Glomerular endothelial cell (primary cell): ENCODE data around the gene PDE6H. TPM values are rescaled to one million over a fixed set of nuclear protein-coding genes. Genes with fewer than 3 reads are reported as not detected.

Experiments used
- DNase-seq: peaks from one replicate; pipeline ENCODE4 v3.0.0-alpha.2; 2011; ENCODE audit warnings: low read depth, low spot score; ENCODE audit errors: extremely low read depth
- total RNA-seq: library from RNA; depleted of rRNA; stranded (reverse); fragments of >200 nt; gene quantifications from 2 replicates; pipeline ENCODE4 v1.2.3, GENCODE V29; 2015

Gene PDE6H
- total RNA-seq = not detected in 2 replicates

DNA sequence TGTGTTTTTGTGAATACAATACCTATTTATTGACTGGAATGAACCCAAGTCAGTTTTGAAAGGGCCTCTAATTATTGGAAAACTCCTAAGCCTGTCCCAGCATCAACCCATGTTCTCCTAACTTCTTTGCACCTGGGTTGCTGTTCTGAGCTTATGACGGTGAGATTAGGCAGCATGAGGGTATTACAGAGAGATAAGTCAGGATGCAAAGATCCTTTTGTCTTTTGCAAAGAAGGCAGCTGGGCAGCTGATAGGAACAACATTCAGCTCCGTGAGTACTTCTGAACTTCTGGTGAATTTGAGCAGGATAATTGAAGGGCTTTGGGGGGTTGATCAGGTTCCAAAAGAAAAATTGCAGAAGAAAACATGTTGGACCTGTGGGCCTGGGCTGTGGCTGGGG lies at the start of gene PDE6H:
TSS of gene PDE6H (plus strand) at position 227 of the 400 bp plus-strand sequence. CDS start 4,971 bp downstream, outside the sequence.
- no peak for DNase-seq

DNA sequence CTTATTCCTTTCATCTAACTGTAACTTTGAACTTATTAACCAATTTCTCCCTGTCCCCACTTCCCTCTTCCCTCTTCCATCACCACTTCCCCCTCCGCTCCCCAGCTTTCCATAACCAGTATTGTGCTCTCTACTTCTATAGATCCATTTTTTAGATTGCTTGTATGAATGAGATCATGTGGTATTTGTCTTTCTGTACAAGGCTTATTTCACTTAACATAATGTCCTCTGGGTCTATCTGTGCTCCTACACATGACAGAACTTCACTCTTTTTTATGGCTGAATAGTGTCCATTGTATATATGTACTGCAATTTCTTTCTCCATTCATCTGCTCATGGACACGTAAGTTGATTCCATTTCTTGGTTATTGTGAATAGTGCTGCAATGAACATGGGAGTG lies 48.9 kb upstream of the PDE6H start:
- DNase-seq = no peak

DNA sequence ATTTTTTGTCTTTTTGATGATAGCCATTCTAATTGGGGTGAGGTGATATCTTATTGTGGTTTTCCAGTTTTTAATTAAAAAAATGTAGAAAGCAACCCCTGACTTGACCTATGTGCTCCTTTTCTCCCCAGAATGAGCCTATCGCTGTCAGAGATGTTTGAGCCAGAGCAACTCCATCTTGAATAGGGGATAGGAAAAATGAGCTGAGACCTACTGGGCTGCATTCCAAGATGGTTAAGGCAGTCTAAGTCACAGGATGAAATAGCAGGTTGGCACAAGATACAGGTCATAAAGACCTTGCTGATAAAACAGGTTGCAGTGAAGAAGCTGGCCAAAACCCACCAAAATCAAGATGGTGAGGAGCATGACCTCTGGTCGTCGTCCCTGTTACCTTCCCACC lies 48.3 kb upstream of the PDE6H start:
- no peak for DNase-seq

DNA sequence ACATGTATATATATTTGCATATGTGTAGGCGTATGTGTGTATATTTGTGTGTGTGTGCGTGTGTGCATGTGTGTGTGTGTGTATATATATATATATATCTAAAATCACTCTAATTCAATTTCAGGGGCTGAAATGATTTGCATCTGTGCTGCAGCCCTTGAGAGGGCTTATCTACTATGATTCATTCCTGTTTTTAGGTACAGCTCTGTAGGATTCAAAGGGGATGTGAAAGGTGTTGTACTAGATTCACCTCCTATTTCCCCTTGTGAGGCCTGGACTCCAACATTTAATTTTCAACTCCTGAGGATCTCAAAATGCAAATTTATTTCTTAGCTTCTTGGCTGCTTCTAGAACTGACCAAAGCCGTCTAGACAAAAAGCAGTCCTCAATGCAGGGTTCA lies 45.6 kb upstream of the PDE6H start:
- DNase-seq = no peak

DNA sequence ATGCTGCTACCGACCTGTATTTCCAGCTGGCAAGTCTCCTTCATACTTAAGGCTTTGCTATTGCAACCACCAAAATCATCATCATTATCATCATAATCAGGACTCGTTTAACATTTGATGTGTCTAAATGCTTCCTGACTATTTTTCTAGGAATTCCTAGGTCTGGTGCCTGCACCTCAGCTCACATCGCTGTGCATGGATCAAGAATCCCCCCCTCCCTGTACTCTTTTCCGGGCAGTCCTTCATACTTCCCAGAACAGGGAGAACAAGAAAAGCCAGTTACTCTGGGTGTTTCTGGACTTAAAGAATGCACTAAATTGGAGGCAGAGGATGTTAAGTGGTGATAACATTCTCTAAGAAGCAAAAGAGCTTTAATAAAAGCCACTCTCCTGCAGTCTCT lies 43.9 kb upstream of the PDE6H start:
- DNase-seq = no peak

DNA sequence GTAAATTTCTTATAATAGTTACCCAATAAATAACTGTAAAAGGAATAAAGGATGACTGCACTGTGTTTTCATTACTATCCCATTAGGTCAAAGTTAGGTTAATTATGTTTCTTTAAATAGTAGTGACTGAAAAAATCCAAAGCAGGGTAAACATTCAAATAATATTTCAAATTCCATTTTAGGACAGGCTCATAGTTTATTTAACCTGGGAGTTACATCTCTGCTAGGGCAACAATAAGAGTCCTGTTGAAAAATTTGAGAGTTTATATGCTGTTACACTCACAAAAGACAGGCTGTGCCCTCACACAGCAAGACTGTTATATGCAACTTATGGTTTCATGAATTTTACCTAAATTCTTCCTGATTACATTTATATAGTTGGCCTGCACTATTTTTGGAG lies 42.5 kb upstream of the PDE6H start:
- DNase-seq = no peak

DNA sequence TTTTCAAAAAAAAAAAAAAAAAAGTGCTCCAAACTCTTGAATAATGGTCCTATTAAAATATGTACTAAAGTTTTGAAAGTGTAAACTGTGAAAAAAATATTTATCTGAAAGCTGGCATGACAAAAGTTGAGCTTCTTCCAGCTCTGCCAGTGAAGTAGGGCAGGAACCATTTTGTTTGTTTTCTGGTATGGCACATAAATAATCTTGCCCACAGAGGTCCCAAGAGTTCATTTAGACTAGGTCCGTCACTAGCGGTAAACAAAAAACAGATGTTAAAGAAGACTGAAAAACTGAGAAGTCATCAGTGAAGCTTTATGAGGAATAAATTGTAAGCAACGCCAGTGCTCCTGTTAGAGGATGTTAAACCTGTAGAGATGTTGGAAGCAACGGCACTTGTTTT lies 41.5 kb upstream of the PDE6H start:
- DNase-seq = no peak

DNA sequence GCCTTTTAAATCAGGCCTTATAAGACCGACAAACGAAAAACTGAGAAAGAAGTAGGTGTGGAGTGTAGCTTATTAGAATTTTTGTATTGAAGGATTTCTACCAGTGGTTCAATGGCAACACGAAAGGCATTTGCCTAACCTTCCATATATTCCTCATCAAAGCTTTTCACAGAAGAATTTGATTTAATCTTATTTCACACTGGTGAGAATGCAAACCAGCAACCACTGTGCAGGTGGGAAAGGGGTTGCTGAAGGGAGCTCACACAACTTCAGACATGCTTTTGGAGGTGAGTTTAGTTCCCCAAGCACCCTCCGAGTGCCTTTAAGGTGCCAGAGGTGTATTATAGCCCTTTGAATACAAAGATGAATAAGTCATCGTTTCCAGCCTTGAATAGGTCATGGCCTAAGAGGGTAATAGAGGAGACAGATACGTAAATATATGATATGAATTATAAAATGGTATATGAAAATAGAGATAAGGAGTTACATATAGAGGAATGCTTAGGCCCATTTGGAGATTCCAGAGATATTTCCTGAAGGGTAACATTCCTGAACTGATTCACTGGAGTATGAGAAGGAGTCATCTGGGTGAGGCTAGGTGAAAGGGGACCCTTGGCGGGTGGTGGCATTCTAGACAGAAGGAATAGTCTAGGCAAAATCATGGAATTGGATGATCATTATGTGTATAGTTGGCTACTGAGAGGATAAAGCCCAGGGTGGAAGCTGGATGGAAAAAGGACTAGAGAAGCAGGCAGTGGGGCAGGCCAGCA lies 40.9 kb upstream of the PDE6H start:
- no peak for DNase-seq

DNA sequence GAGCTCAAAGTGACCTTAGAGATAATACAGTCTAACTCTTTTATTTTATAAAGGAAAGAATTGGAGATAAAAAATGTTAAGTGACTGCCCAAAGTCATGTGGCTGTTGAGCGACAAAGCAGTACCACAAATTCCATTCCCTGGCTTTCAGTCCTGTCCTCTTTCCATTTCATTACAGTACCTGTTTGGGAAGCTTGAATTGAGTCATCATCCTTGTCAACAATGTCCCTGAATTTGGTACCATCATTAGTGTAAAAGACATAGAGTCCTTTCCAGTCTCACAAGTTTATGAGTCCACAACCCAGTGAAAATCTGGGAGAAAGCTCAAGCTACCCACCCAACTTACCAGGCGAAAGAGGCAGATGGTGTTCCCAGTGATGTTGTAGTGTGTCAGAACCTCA lies 38.3 kb upstream of the PDE6H start:
- no peak for DNase-seq

DNA sequence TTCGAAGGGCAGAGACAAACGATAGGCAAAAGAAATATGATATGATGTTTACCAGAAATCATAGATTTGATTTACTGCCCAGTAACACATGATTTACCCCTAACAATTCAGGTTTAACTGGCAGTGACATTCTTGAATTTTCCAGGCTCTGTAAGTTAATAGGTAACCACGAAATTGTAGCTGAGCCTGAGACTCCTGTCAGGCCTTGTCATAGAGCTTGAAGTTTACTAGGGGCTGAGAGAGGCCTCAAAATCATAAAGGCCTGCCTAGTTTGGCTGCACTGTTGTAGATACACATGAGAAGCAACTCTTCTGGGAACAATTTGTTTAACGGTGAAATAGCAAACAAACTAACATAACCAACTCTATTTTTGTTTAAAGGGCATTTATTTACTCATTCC lies 37.8 kb upstream of the PDE6H start:
- no peak for DNase-seq

DNA sequence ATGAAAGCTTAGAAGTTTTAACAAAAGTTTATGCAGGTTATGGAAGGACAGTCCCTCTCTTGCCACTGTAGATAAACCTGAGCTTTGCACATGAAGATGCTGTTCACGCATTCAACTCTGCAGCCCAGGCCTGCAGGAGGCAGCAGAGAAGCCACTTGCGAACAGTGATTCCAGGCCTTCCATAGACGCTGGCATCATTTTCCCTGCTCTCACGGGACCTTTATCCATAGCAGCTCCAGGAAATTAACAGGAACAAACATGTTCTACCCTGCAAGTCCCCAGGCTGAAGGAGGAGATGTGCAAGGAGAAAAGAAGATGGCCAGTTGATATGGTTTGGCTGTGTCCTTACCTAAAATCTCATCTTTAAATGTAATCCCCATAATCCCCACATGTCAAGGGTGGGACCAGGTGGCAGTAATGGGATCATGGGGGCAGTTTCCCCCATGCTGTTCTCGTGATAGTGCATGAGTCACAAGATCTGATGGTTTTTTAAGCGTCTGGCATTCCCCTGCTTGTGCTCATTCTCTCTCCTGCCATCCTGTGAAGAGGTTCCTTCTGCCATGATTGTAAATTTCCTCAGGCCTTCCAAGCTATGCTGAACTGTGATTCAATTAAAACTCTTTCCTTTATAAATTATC lies 36.5 kb upstream of the PDE6H start:
- no peak for DNase-seq

DNA sequence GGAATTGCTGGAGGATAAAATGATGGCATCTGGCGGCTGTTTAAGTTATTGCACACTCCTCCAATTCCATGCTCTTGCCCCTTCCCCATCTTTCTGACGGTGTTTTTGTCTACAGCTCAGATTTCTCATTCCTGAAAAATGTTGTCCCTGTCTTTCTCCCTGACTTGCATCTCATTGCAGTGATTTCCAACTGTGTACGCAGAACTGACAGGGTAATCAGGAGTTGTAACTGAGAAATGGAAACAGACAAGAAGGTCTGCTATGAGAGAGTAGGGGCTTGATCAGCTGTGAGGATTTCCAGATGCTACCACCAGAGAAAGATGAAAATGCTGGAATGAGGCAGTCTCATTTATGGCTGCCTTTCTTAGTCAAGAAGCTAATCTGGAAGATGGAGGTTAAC lies 35.8 kb upstream of the PDE6H start:
- no peak for DNase-seq

DNA sequence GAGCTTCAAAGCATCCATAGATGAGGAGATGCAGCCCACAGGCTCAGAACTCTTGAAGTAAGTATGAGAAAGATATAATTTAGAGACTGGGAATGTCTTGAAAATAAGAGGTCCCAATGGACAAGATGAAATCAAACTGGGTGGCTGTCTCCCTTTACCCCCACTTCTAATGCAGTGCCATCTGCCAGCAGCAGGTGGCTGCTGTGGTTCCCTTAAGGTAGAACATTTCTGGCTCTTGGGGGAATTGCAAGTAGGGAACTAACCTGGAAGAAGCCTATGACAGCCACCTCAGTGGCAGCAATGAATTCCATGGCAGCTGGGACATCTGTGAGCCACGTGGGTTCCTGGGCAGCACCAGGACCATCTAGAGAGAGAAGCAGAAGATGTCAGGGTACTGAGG lies 35.2 kb upstream of the PDE6H start:
- DNase-seq = no peak

DNA sequence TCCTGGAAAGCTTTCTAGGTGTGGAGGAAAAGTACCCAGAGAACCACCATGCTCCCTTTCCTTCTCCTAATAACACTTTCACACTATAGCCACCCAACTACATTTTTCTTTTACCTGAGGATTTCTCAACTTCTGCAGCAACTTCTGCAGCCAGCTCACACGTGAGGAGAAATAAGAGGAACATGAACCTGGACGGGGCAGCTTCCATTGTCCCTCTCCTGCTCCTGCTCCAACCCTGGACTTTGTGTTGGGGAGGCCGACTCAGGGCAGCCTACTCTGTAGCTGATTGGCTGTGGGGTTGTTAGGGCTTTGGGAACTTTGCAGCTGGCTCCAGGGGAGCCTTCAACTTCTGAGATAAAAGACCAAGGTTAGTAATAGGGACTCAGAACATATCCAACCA lies 34.5 kb upstream of the PDE6H start, which contains the start of gene ERP27:
TSS of gene ERP27 (minus strand) at position 237 of the 400 bp plus-strand sequence. CDS start at position 208, 29 bp downstream.
- DNase-seq = no peak

DNA sequence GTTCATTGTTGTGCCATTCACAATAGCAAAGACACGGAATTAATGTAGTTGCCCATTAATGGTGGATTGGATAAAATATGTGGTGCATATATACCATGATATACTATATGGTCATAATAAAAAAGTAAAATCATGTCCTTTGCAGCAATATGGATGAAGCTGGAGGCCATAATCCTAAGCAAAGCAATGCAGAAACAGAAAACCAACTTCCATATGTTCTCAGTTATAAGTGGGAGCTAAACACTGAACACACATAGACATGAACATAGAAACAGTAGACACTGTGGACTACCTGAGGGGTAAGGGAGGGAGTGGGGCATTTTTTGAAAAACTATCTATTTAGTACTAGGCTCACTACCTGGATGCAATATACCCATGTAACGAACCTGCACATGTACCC lies 31.5 kb upstream of the PDE6H start:
- DNase-seq = no peak

DNA sequence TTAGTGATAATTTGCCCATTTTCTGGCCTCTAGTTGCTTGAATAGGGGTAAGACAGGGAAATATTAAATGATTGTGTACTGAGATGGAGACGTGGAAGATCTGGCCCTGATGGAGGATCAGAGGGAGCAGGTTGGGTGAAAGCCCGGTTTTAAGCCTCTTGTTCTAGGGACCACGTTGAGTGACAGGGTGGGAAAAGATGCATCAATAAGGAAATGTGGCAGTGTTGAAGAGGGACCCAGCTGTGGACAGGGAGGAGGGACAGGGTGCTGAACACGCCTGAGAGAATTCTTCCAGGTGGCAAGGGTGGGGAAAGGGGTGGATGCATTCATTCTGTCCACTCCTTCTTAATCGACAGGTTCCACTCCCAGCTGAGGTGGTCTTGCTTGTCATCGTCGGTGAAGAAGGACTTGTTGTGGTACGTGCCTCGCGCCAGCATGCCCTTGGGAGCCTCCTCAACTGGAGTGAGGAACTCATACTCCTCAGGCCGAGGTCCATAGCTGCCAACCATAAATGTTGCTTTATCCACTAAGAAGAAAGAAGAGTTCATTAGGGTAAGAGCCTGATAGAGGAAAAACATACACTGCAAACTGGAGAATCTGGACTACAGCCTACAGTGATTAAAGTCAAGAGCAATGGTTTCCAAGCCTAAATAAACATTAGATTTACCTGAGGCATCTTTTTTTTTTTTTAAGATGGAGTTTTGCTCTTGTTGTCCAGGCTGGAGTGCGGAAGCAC lies 30.5 kb upstream of the PDE6H start:
- no peak for DNase-seq

DNA sequence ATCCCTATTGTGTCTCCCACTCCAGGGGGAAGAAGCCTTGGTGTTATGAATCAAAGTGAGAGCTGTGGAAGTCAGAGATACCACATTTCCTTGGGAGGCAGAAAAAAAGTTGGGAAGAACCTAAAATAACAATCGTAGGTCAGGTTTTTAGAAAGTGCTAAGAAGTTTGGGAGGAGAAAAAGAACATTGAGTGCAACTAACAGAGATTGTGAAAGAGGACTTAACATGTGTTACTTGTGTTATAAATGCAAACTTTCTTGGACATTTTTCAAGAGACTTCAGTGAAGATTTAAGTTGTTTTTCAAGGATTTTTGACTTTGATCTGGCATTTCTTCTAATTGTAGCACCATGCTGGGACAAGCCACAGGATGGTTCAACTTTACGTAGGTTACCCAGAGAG lies 26.7 kb upstream of the PDE6H start:
- DNase-seq = no peak

DNA sequence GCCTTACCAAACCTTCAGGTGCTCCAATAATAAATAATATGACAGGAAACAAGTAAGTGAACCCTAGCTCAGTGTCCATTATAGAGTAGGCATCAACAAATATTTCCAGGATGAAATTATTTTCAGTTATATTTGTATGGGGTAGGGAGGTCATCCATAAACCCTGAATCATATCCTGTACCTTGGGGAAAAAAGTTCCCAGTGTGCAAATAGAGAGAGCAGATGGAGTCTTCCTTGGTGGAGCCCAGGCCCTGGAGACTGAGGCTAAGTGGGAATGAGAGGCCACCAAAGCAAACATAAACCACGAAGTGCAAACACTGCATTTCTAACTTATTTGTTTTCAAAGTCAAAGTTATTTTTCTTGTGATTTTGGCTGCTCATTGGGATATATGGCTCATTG lies 26.0 kb upstream of the PDE6H start:
- no peak for DNase-seq

DNA sequence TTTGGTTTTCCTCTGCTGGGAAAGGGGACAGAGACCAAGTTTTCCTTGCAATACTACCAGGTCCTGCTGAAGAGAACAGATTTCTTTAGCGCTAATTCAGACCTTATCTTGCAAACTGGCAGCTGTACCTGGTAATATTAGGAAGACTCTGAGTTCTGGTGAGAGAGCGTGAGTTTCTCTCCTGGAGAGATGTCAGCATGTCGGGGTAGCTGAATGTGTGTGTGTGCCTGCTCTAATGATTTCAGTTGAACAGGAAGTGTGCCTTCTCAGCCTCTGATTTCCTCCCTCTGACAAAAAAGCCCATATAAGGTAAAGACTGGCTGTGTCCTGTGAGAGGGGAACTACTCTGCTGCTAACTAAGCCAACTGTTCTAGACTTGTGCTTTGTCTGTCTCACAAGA lies 24.2 kb upstream of the PDE6H start:
- DNase-seq = peak; percentile 96

DNA sequence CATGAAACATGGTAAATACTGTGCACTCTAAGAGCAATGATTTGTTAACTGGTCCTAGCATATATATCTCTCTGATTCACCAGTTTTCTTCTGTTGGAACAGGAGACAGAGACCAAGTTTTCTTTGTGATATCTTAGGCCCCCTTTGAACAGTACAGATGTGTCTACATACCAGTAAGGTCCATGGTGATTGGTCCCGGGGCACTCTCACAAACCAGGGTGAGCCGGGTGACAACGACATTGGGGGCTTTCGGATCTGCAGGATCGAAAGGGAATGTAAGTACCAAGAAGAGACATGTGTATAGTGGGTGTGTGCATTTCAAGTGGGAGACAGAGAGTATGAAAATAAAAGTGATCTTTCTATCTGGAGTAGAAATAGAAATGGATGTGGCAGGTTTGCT lies 23.2 kb upstream of the PDE6H start:
- no peak for DNase-seq

DNA sequence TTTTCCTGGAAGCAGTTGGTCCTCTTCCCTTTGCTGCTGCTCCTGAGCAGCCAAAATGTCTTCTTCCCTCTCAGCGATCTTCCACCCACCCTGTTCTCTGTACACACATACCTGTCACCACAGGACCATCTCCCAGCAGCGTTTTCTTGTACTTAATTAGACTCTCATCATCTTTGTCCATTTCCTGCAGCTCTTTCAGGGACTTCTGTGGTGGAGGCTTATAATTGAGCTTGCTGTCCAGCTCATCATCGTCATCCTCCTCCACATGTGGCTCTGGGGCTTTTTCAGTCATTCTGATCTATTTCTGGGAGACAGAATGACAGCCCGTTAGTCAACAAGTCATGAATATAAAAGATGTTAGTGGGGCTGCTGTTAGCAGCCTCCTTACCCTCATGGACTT lies 22.4 kb upstream of the PDE6H start:
- DNase-seq = no peak
